SK-N-SH (cell line): ENCODE measurements around the gene ZNF474.

ENCODE experiments used
- CHD2 ChIP-seq: fragments of 150-350 bp; IDR thresholded peaks from 2 replicates; pipeline ENCODE4 v1.6.1; 2018; ENCODE audit warnings: low read length; ENCODE audit not compliant: partially characterized antibody
- CTCF ChIP-seq: fragments of 200-600 bp; sonication (generic); IDR thresholded peaks from 2 replicates; pipeline ENCODE4 v1.6.1; 2017; ENCODE audit warnings: antibody characterized with exemption, mild to moderate bottlenecking, moderate library complexity
- JUND ChIP-seq: IDR thresholded peaks from 2 replicates; pipeline ENCODE4 v1.4.0; 2012
- MAX ChIP-seq: IDR thresholded peaks from 2 replicates; pipeline ENCODE4 v1.4.0; 2012; ENCODE audit warnings: low read depth
- NFIC ChIP-seq: IDR thresholded peaks from 2 replicates; pipeline ENCODE4 v1.4.0; 2012; ENCODE audit warnings: borderline replicate concordance
- POLR2AphosphoS5 ChIP-seq: IDR thresholded peaks from 2 replicates; pipeline ENCODE4 v1.6.1; 2012; ENCODE audit warnings: low read depth, low read length
- SMC3 ChIP-seq: IDR thresholded peaks from 2 replicates; pipeline ENCODE4 v1.6.1; 2012; ENCODE audit warnings: low read depth, low read length, improper control_type of control experiment
- TEAD4 ChIP-seq: IDR thresholded peaks from 2 replicates; pipeline ENCODE4 v1.4.0; 2012; ENCODE audit warnings: mild to moderate bottlenecking, borderline replicate concordance; ENCODE audit not compliant: insufficient read depth
- ZBTB33 ChIP-seq: IDR thresholded peaks from 2 replicates; pipeline ENCODE4 v1.4.0; 2012; ENCODE audit warnings: low read depth, borderline replicate concordance

- TF ChIP-seq POLR2AphosphoS5: no peak
- TF ChIP-seq JUND: no peak
- TF ChIP-seq ZBTB33: no peak
- no peak for TF ChIP-seq MAX
- no peak for TF ChIP-seq CTCF
- no peak for TF ChIP-seq SMC3
- TF ChIP-seq CHD2: no peak
- no peak for TF ChIP-seq TEAD4
- TF ChIP-seq NFIC: no peak
These were observed 50.9 kb downstream of the ZNF474 start for GRCh38 chr5:122180146-122180712.
